ENCODE measurements around the gene GHRL. TPM values are rescaled to one million over a fixed set of nuclear protein-coding genes. Genes with fewer than 3 reads are reported as not detected.
A peak's percentile ranks its signal among the peaks of the same experiment; 100 is the strongest.

The GHRL gene
- total and polyA plus RNA-seq, 7 donors, result 0.16 to 0.88 (median 0.18) TPM; not detected in 4

- Histone ChIP-seq H3K4me1 (peaks cover 19% of the 10 kb centered on the region), H3K4me3 (no peak overlapping the region), H3K27ac (peak overlapping the region; percentile 30), H3K36me3 (ENCODE audit: insufficient read depth in 1 of 2, low read depth in 1 of 2) (no peaks in the 10 kb centered on the region), H3K9me3 (no peaks in the 10 kb centered on the region), H3K27me3 (ENCODE audit: insufficient read depth in 3 of 3, low read length in 2 of 3) (no peaks in the 10 kb centered on the region)
- 77 to 84% (median 83%) methylated on average over 12 of the region's 12 CpGs for WGBS, 3 donors
- no peak for TF ChIP-seq CTCF (IDR thresholded peaks at IDR 0.05)
- ATAC-seq (no peak), DNase-seq (peak in 1 of 2 donors; percentile 46)
- intact Hi-C loops (cut with DNase I), result no loop called here
Measured at GRCh38 chr3:10330319-10330718, 37.6 kb upstream of the GHRL start.

- 29 to 38% (median 34%) methylated on average over 14 of the region's 14 CpGs for WGBS, 3 donors
Measured at GRCh38 chr3:10329495-10330015, 36.8 kb upstream of the GHRL start.

GRCh38 chr3:10328460-10329071 lies 35.8 kb upstream of the GHRL start:
- Histone ChIP-seq H3K4me3 (no peak overlapping the region), H3K4me1 (peaks cover 3% of the 10 kb centered on the region), H3K9me3 (no peaks in the 10 kb centered on the region), H3K36me3 (ENCODE audit: insufficient read depth in 1 of 2, low read depth in 1 of 2) (no peaks in the 10 kb centered on the region), H3K27me3 (ENCODE audit: insufficient read depth in 3 of 3, low read length in 2 of 3) (no peaks in the 10 kb centered on the region), H3K27ac (no peak overlapping the region)
- peak in 1 of 2 donors; percentile 47 for DNase-seq
- no peak for ATAC-seq
- intact Hi-C loops (cut with DNase I), result loop anchor here in 1 of 2 donors (10.0 kb wide), 1 partner anchor 304 kb away; the partner anchor contains the start of gene FANCD2
- WGBS, 3 donors, result 53 to 57% (median 55%) methylated on average over 31 of the region's 31 CpGs
- TF ChIP-seq CTCF (IDR thresholded peaks at IDR 0.05), result no peak

More at GRCh38 chr3:10329495-10330015, 36.8 kb upstream of the GHRL start:
- H3K4me3 ChIP-seq, result no peak overlapping the region
- peak in 1 of 2 donors; percentile 73 for DNase-seq
- H3K27ac ChIP-seq, result peak overlapping the region; percentile 30
- H3K27me3 ChIP-seq (ENCODE audit: insufficient read depth in 3 of 3, low read length in 2 of 3), result no peaks in the 10 kb centered on the region
- TF ChIP-seq CTCF (IDR thresholded peaks at IDR 0.05), result no peak
- intact Hi-C loops (cut with DNase I), result loop anchor here in 1 of 2 donors (10.0 kb wide), 1 partner anchor 305 kb away; the partner anchor contains the start of gene FANCD2
- ATAC-seq, result peak; percentile 28 to 63 (median 40)
- H3K36me3 ChIP-seq (ENCODE audit: insufficient read depth in 1 of 2, low read depth in 1 of 2), result no peaks in the 10 kb centered on the region
- H3K9me3 ChIP-seq, result no peaks in the 10 kb centered on the region
- peaks cover 12% of the 10 kb centered on the region for H3K4me1 ChIP-seq

- 53 to 56% (median 56%) methylated on average over 10 of the region's 10 CpGs for whole genome bisulfite sequencing, 3 donors
- Histone ChIP-seq H3K4me1 (no peaks in the 10 kb centered on the region), H3K4me3 (no peak overlapping the region), H3K27ac (no peak overlapping the region), H3K27me3 (ENCODE audit: insufficient read depth in 3 of 3, low read length in 2 of 3) (no peaks in the 10 kb centered on the region), H3K36me3 (ENCODE audit: insufficient read depth in 1 of 2, low read depth in 1 of 2) (no peaks in the 10 kb centered on the region), H3K9me3 (no peaks in the 10 kb centered on the region)
- intact Hi-C loops (cut with DNase I), result loop anchor here in 1 of 2 donors (10.0 kb wide), 1 partner anchor 303 kb away; the partner anchor contains the start of gene FANCD2
- no peak for ATAC-seq
- DNase-seq, result no peak
- no peak for TF ChIP-seq CTCF (IDR thresholded peaks at IDR 0.05)
Measured at GRCh38 chr3:10327592-10327991, 34.8 kb upstream of the GHRL start.
